GM18520 (cell line): ENCODE data around the gene ARRDC4.

Experiments used
- ATAC-seq: cut with Tn5 transposase; IDR thresholded peaks from one replicate; pipeline ENCODE4 v1.9.1; 2021; ENCODE audit not compliant: unreplicated experiment

The ARRDC4 gene

GRCh38 chr15:97995881-97996603 lies 35.5 kb downstream of the ARRDC4 start:
- ATAC-seq: no peak

GRCh38 chr15:97998307-97999071 lies 38.0 kb downstream of the ARRDC4 start:
- ATAC-seq: no peak

- no peak for ATAC-seq
Measured at GRCh38 chr15:98000249-98001203, 40.0 kb downstream of the ARRDC4 start.

GRCh38 chr15:98001663-98002194 lies 41.2 kb downstream of the ARRDC4 start:
- no peak for ATAC-seq

- ATAC-seq: no peak
Measured at GRCh38 chr15:98002419-98002818, 41.9 kb downstream of the ARRDC4 start.

GRCh38 chr15:98002866-98003265 lies 42.4 kb downstream of the ARRDC4 start:
- ATAC-seq: no peak

- ATAC-seq: no peak
Measured at GRCh38 chr15:98003518-98003917, 43.0 kb downstream of the ARRDC4 start.

GRCh38 chr15:98003996-98004395 lies 43.5 kb downstream of the ARRDC4 start:
- no peak for ATAC-seq

- ATAC-seq: no peak
Measured at GRCh38 chr15:98005659-98006058, 45.2 kb downstream of the ARRDC4 start.

- no peak for ATAC-seq
Measured at GRCh38 chr15:98009169-98009568, 48.7 kb downstream of the ARRDC4 start.

GRCh38 chr15:98009971-98010370 lies 49.5 kb downstream of the ARRDC4 start:
- ATAC-seq: no peak

- no peak for ATAC-seq
Measured at GRCh38 chr15:98012354-98012753, 51.9 kb downstream of the ARRDC4 start.

GRCh38 chr15:98013631-98014030 lies 53.1 kb downstream of the ARRDC4 start:
- no peak for ATAC-seq

- ATAC-seq: no peak
Measured at GRCh38 chr15:98017150-98017964, 56.9 kb downstream of the ARRDC4 start.

- no peak for ATAC-seq
Measured at GRCh38 chr15:98018761-98019351, 58.4 kb downstream of the ARRDC4 start.
